Hepatocyte (in vitro differentiated cells): ENCODE measurements around the gene TIRAP.

Experiments
- CTCF ChIP-seq: fragments of 200-600 bp; sonication (generic); IDR thresholded peaks from 2 replicates; pipeline ENCODE4 v1.5.1; 2016; ENCODE audit warnings: antibody characterized with exemption, mild to moderate bottlenecking; ENCODE audit not compliant: poor library complexity
- EZH2 ChIP-seq: fragments of 200-600 bp; sonication (generic); IDR thresholded peaks from 2 replicates; pipeline ENCODE4 v1.6.1; 2016; ENCODE audit warnings: antibody characterized with exemption, mild to moderate bottlenecking, borderline replicate concordance

DNA sequence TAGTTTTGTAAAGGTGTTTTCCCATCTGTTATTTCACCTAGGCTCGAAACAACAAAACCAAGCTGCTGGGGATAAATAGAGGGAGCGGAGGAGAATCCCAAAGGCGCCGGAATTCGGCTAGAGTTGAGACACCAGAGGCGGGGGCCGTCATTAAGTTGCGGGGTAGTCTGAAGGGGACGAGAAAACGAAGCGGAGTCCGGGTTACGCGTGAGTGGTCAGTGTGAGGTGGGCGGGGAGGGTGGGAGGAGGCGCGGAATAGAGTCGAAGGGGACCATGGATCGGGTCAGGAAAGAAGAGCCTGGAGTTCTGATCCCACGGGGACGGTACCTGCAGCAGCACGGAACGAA, 14.6 kb upstream of the TIRAP start:
- TF ChIP-seq CTCF: no peak
- TF ChIP-seq EZH2: no peak
